ENCODE measurements around the gene FAM3C. TPM values are rescaled to one million over a fixed set of nuclear protein-coding genes. Genes with fewer than 3 reads are reported as not detected.

The FAM3C gene
- total RNA-seq, 5 donors from 2014 or later (not counting 1 experiment from before 2014, with no cell fraction given): 8.8 to 21.8 (median 14.9) TPM

- Mint-ChIP-seq H3K4me1 (no peaks in the 10 kb centered on the region), H3K27me3 (peaks cover 0 to 5% of the 10 kb centered on the region in 2 donors), H3K36me3 (no peaks in the 10 kb centered on the region), H3K4me3 (no peak overlapping the region), H3K9me3 (no peaks in the 10 kb centered on the region), H3K27ac (no peak overlapping the region)
- no peak overlapping the region for H3K4me3 ChIP-seq (ENCODE audit: control insufficient read depth in 1 of 2, extremely low read depth in 1 of 2, low read length in 1 of 2)
- DNase-seq (no peak), ATAC-seq (replicated peaks in 1 of 4) (no peak)
- ChIA-PET CTCF (no interaction called here), POLR2A (no interaction called here)
- no peaks in the 10 kb centered on the region for H3K4me1 ChIP-seq (ENCODE audit: control insufficient read depth in 1 of 2, extremely low read depth in 1 of 2, insufficient read depth in 2 of 2, low read length in 2 of 2)
- H3K36me3 ChIP-seq (ENCODE audit: control insufficient read depth in 2 of 2, extremely low read depth in 1 of 2, insufficient read depth in 1 of 2, low read length in 1 of 2): no peaks in the 10 kb centered on the region
- H3K27ac ChIP-seq (ENCODE audit: low read length): no peak overlapping the region
- H3K9me3 ChIP-seq: no peaks in the 10 kb centered on the region
- H3K27me3 ChIP-seq (replicated peaks in 1 of 2; ENCODE audit: control insufficient read depth in 2 of 2, extremely low read depth in 1 of 2, insufficient read depth in 2 of 2, low read length in 1 of 2): no peaks in the 10 kb centered on the region
- no CpG with 5 or more reads among the region's 1 CpG for WGBS (ENCODE audit: insufficient coverage)
Measured at GRCh38 chr7:121416533-121416932, 20.4 kb upstream of the FAM3C start.

GRCh38 chr7:121414436-121414835, 18.3 kb upstream of the FAM3C start:
- Mint-ChIP-seq H3K27ac (no peak overlapping the region), H3K4me1 (peaks cover 4 to 5% (median 4%) of the 10 kb centered on the region in 3 donors), H3K4me3 (no peak overlapping the region), H3K27me3 (peaks cover 0 to 5% of the 10 kb centered on the region in 2 donors), H3K36me3 (no peaks in the 10 kb centered on the region), H3K9me3 (no peaks in the 10 kb centered on the region)
- WGBS (ENCODE audit: insufficient coverage): no CpG with 5 or more reads among the region's 1 CpG
- no peak for DNase-seq
- CTCF ChIA-PET: interaction anchor here in 1 of 2 donors (0.6 kb wide), 1 partner anchor 13 kb away, joined by 3 read pairs; no protein-coding TSS in a partner anchor
- Histone ChIP-seq H3K27ac (ENCODE audit: low read length) (no peak overlapping the region), H3K4me3 (ENCODE audit: control insufficient read depth in 1 of 2, extremely low read depth in 1 of 2, low read length in 1 of 2) (no peak overlapping the region), H3K36me3 (ENCODE audit: control insufficient read depth in 2 of 2, extremely low read depth in 1 of 2, insufficient read depth in 1 of 2, low read length in 1 of 2) (no peaks in the 10 kb centered on the region), H3K9me3 (no peaks in the 10 kb centered on the region), H3K27me3 (replicated peaks in 1 of 2; ENCODE audit: control insufficient read depth in 2 of 2, extremely low read depth in 1 of 2, insufficient read depth in 2 of 2, low read length in 1 of 2) (no peaks in the 10 kb centered on the region), H3K4me1 (ENCODE audit: control insufficient read depth in 1 of 2, extremely low read depth in 1 of 2, insufficient read depth in 2 of 2, low read length in 2 of 2) (no peaks in the 10 kb centered on the region)
- POLR2A ChIA-PET: no interaction called here
- ATAC-seq (replicated peaks in 1 of 4): no peak

DNA sequence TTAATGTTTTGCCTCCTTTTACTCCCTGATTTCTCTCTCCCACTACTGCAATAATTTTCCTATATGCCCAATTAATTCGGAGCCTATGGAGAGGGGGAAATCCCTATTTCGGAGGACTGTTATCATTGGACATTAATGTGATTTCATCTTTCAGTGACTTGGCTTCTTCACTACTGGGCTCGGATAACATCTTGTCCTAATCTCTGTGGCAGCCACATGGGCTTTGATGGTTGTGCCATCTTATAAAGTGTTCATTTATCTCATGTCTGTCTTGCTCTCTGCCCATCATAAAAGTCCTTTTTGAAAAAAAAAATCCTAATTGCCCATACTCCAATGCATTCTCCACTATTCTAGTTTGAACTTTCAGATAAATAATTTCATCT, 15.5 kb upstream of the FAM3C start:
- peaks cover 2 to 7% of the 10 kb centered on the region in 2 donors for H3K27me3 Mint-ChIP-seq
- CTCF ChIA-PET: interaction anchor here in 1 of 2 donors (0.8 kb wide), 1 partner anchor 32 kb away, joined by 3 read pairs; no protein-coding TSS in a partner anchor
- WGBS (ENCODE audit: insufficient coverage): 83% methylated on average over 1 of the region's 3 CpGs
- H3K9me3 Mint-ChIP-seq: no peaks in the 10 kb centered on the region
- Histone ChIP-seq H3K36me3 (ENCODE audit: control insufficient read depth in 2 of 2, extremely low read depth in 1 of 2, insufficient read depth in 1 of 2, low read length in 1 of 2) (no peaks in the 10 kb centered on the region), H3K9me3 (no peaks in the 10 kb centered on the region), H3K27me3 (replicated peaks in 1 of 2; ENCODE audit: control insufficient read depth in 2 of 2, extremely low read depth in 1 of 2, insufficient read depth in 2 of 2, low read length in 1 of 2) (peaks cover 0 to 3% of the 10 kb centered on the region in 2 experiments), H3K27ac (ENCODE audit: low read length) (no peak overlapping the region), H3K4me3 (ENCODE audit: control insufficient read depth in 1 of 2, extremely low read depth in 1 of 2, low read length in 1 of 2) (no peak overlapping the region), H3K4me1 (ENCODE audit: control insufficient read depth in 1 of 2, extremely low read depth in 1 of 2, insufficient read depth in 2 of 2, low read length in 2 of 2) (no peaks in the 10 kb centered on the region)
- no peak overlapping the region for H3K4me3 Mint-ChIP-seq
- H3K4me1 Mint-ChIP-seq: peaks cover 4 to 5% (median 4%) of the 10 kb centered on the region in 3 donors
- no peaks in the 10 kb centered on the region for H3K36me3 Mint-ChIP-seq
- ATAC-seq (replicated peaks in 1 of 4) (no peak), DNase-seq (no peak)
- no peak overlapping the region for H3K27ac Mint-ChIP-seq
- POLR2A ChIA-PET: no interaction called here

GRCh38 chr7:121410829-121411596, 14.9 kb upstream of the FAM3C start:
- no peak overlapping the region for H3K27ac ChIP-seq (ENCODE audit: low read length)
- DNase-seq: no peak
- Mint-ChIP-seq H3K27ac (no peak overlapping the region), H3K36me3 (no peaks in the 10 kb centered on the region), H3K4me3 (no peak overlapping the region), H3K27me3 (peaks cover 2 to 7% of the 10 kb centered on the region in 2 donors), H3K4me1 (peaks cover 4 to 5% (median 4%) of the 10 kb centered on the region in 3 donors), H3K9me3 (no peaks in the 10 kb centered on the region)
- H3K4me1 ChIP-seq (ENCODE audit: control insufficient read depth in 1 of 2, extremely low read depth in 1 of 2, insufficient read depth in 2 of 2, low read length in 2 of 2): no peaks in the 10 kb centered on the region
- no peaks in the 10 kb centered on the region for H3K36me3 ChIP-seq (ENCODE audit: control insufficient read depth in 2 of 2, extremely low read depth in 1 of 2, insufficient read depth in 1 of 2, low read length in 1 of 2)
- ChIA-PET POLR2A (no interaction called here), CTCF (interaction anchor here in 1 of 2 donors (0.8 kb wide), 1 partner anchor 31 kb away, joined by 3 read pairs; no protein-coding TSS in a partner anchor)
- no peaks in the 10 kb centered on the region for H3K9me3 ChIP-seq
- no peak for ATAC-seq (replicated peaks in 1 of 4)
- H3K27me3 ChIP-seq (replicated peaks in 1 of 2; ENCODE audit: control insufficient read depth in 2 of 2, extremely low read depth in 1 of 2, insufficient read depth in 2 of 2, low read length in 1 of 2): peaks cover 0 to 3% of the 10 kb centered on the region in 2 experiments
- H3K4me3 ChIP-seq (ENCODE audit: control insufficient read depth in 1 of 2, extremely low read depth in 1 of 2, low read length in 1 of 2): no peak overlapping the region
- 91% methylated on average over 1 of the region's 2 CpGs for WGBS (ENCODE audit: insufficient coverage)

DNA sequence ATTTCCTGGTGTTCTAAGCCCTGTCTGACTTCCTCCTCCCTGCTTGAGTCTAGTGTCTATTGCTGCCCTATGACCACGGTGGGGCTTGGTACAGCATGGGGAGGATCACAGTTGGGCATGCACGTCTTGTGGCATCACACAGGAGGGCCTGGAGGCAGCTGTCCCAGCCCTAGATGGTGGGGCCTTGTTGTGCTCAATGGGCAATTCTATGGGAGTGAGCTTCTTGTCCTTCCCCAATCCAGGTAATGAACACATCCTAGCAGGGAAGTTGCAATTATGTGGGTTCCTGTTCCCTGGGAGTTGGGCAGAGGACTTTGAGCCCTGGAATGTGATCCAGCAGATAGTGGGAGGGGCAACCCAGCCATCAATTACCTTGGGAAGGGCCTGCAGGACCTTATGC, 10.8 kb upstream of the FAM3C start:
- POLR2A ChIA-PET: no interaction called here

GRCh38 chr7:121406461-121406860, 10.4 kb upstream of the FAM3C start:
- WGBS (ENCODE audit: insufficient coverage): 90% methylated on average over 1 of the region's 5 CpGs
- CTCF ChIA-PET: interaction anchor here in 1 of 2 donors (1.3 kb wide), 1 partner anchor 40 kb away, joined by 3 read pairs; no protein-coding TSS in a partner anchor
- POLR2A ChIA-PET: no interaction called here

More for the DNA sequence above, 10.8 kb upstream of the FAM3C start:
- ATAC-seq (replicated peaks in 1 of 4) (no peak), DNase-seq (no peak)
- Mint-ChIP-seq H3K9me3 (no peaks in the 10 kb centered on the region), H3K4me1 (peaks cover 4 to 5% (median 4%) of the 10 kb centered on the region in 3 donors), H3K36me3 (no peaks in the 10 kb centered on the region), H3K27ac (no peak overlapping the region), H3K4me3 (no peak overlapping the region), H3K27me3 (peaks cover 2 to 7% of the 10 kb centered on the region in 2 donors)
- H3K4me1 ChIP-seq (ENCODE audit: control insufficient read depth in 1 of 2, extremely low read depth in 1 of 2, insufficient read depth in 2 of 2, low read length in 2 of 2): no peaks in the 10 kb centered on the region
- CTCF ChIA-PET: interaction anchor here in 1 of 2 donors (1.3 kb wide), 1 partner anchor 40 kb away, joined by 3 read pairs; no protein-coding TSS in a partner anchor
- peaks cover 0 to 6% of the 10 kb centered on the region in 2 experiments for H3K27me3 ChIP-seq (replicated peaks in 1 of 2; ENCODE audit: control insufficient read depth in 2 of 2, extremely low read depth in 1 of 2, insufficient read depth in 2 of 2, low read length in 1 of 2)
- H3K4me3 ChIP-seq (ENCODE audit: control insufficient read depth in 1 of 2, extremely low read depth in 1 of 2, low read length in 1 of 2): no peak overlapping the region
- no peak overlapping the region for H3K27ac ChIP-seq (ENCODE audit: low read length)
- H3K9me3 ChIP-seq: no peaks in the 10 kb centered on the region
- no CpG with 5 or more reads among the region's 2 CpGs for WGBS (ENCODE audit: insufficient coverage)
- H3K36me3 ChIP-seq (ENCODE audit: control insufficient read depth in 2 of 2, extremely low read depth in 1 of 2, insufficient read depth in 1 of 2, low read length in 1 of 2): no peaks in the 10 kb centered on the region

More at GRCh38 chr7:121406461-121406860, 10.4 kb upstream of the FAM3C start:
- no peaks in the 10 kb centered on the region for H3K36me3 Mint-ChIP-seq
- Histone ChIP-seq H3K4me1 (ENCODE audit: control insufficient read depth in 1 of 2, extremely low read depth in 1 of 2, insufficient read depth in 2 of 2, low read length in 2 of 2) (no peaks in the 10 kb centered on the region), H3K27ac (ENCODE audit: low read length) (no peak overlapping the region), H3K27me3 (replicated peaks in 1 of 2; ENCODE audit: control insufficient read depth in 2 of 2, extremely low read depth in 1 of 2, insufficient read depth in 2 of 2, low read length in 1 of 2) (peaks cover 0 to 6% of the 10 kb centered on the region in 2 experiments), H3K9me3 (no peaks in the 10 kb centered on the region), H3K36me3 (ENCODE audit: control insufficient read depth in 2 of 2, extremely low read depth in 1 of 2, insufficient read depth in 1 of 2, low read length in 1 of 2) (no peaks in the 10 kb centered on the region), H3K4me3 (ENCODE audit: control insufficient read depth in 1 of 2, extremely low read depth in 1 of 2, low read length in 1 of 2) (no peak overlapping the region)
- no peak for DNase-seq
- no peak for ATAC-seq (replicated peaks in 1 of 4)
- H3K27me3 Mint-ChIP-seq: peaks cover 2 to 6% of the 10 kb centered on the region in 2 donors
- no peak overlapping the region for H3K27ac Mint-ChIP-seq
- peaks cover 4 to 5% (median 4%) of the 10 kb centered on the region in 3 donors for H3K4me1 Mint-ChIP-seq
- no peaks in the 10 kb centered on the region for H3K9me3 Mint-ChIP-seq
- H3K4me3 Mint-ChIP-seq: no peak overlapping the region

Measured in T-cell (primary cell).